Neural cell (in vitro differentiated cells): ENCODE results near the gene TBC1D22B.

ENCODE experiments used
- EP300 ChIP-seq: fragments of 450-650 bp; conservative IDR thresholded peaks from 2 replicates; pipeline ENCODE4 v1.6.1; 2014; ENCODE audit warnings: antibody characterized with exemption, mild to moderate bottlenecking, moderate library complexity; ENCODE audit not compliant: poor library complexity, severe bottlenecking
- EZH2 ChIP-seq: fragments of 200-600, 300-800 bp; shearing (Covaris generic), sonication (generic); IDR thresholded peaks from 2 replicates; pipeline ENCODE4 v1.6.1; 2014; ENCODE audit warnings: antibody characterized with exemption, low read length, borderline replicate concordance, mild to moderate bottlenecking; ENCODE audit not compliant: insufficient read depth, poor library complexity, severe bottlenecking
- POLR2AphosphoS5 ChIP-seq: IDR thresholded peaks from 2 replicates; pipeline ENCODE4 v1.6.1; 2012
- RAD21 ChIP-seq: fragments of 450-650 bp; conservative IDR thresholded peaks from 2 replicates; pipeline ENCODE4 v1.6.1; 2014; ENCODE audit warnings: antibody characterized with exemption, mild to moderate bottlenecking, moderate library complexity
- REST ChIP-seq: IDR thresholded peaks from 2 replicates; pipeline ENCODE4 v1.6.1; 2012; ENCODE audit warnings: borderline replicate concordance
- TAF1 ChIP-seq: IDR thresholded peaks from 2 replicates; pipeline ENCODE4 v1.6.1; 2012; ENCODE audit warnings: low read depth
- TF ChIP-seq, protein P1 (sequence below): fragments of 450-650 bp; IDR thresholded peaks from 2 replicates; pipeline ENCODE4 v1.5.1; 2014; ENCODE audit warnings: antibody characterized with exemption, mild to moderate bottlenecking, moderate library complexity; ENCODE audit not compliant: poor library complexity, severe bottlenecking

- TF ChIP-seq, protein P1, sequence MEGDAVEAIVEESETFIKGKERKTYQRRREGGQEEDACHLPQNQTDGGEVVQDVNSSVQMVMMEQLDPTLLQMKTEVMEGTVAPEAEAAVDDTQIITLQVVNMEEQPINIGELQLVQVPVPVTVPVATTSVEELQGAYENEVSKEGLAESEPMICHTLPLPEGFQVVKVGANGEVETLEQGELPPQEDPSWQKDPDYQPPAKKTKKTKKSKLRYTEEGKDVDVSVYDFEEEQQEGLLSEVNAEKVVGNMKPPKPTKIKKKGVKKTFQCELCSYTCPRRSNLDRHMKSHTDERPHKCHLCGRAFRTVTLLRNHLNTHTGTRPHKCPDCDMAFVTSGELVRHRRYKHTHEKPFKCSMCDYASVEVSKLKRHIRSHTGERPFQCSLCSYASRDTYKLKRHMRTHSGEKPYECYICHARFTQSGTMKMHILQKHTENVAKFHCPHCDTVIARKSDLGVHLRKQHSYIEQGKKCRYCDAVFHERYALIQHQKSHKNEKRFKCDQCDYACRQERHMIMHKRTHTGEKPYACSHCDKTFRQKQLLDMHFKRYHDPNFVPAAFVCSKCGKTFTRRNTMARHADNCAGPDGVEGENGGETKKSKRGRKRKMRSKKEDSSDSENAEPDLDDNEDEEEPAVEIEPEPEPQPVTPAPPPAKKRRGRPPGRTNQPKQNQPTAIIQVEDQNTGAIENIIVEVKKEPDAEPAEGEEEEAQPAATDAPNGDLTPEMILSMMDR = no peak
- no peak for TF ChIP-seq EZH2
- TF ChIP-seq EP300 = no peak
- TF ChIP-seq POLR2AphosphoS5 = no peak
- no peak for TF ChIP-seq RAD21
- no peak for TF ChIP-seq TAF1
- TF ChIP-seq REST = no peak
Measured at GRCh38 chr6:37222992-37223391, 34.6 kb upstream of the TBC1D22B start.
